Activated CD8-positive, alpha-beta T cell treated with anti-CD3 and anti-CD28 coated beads for 36 hours (primary cell): ENCODE data around the gene KANSL3. TPM values are rescaled to one million over a fixed set of nuclear protein-coding genes. Genes with fewer than 3 reads are reported as not detected.

ENCODE experiments used
- ATAC-seq: fragments of 200-7000 bp; cut with Tn5 transposase; one replicate; pipeline ENCODE4 v1.10.0; 2021; ENCODE audit warnings: mild to moderate bottlenecking, moderate library complexity
- CTCF ChIA-PET: fragments of 350-600 bp; sonication (Branson Sonifier 250); formaldehyde crosslinking; loops from one replicate; lab custom pipeline; 2021; ENCODE audit warnings: antibody characterized with exemption; lab: Charles Lee
- POLR2A ChIA-PET: fragments of 350-600 bp; sonication (Branson Sonifier 250); formaldehyde crosslinking; loops from one replicate; lab custom pipeline; 2021; ENCODE audit warnings: antibody characterized with exemption; lab: Charles Lee
- DNase-seq: peaks from one replicate; pipeline ENCODE4 v3.0.0-alpha.2; 2020
- H3K27ac Mint-ChIP-seq: one replicate; pipeline ENCODE4 v1.8.0; 2021; ENCODE audit warnings: mild to moderate bottlenecking, mixed read lengths
- H3K27me3 Mint-ChIP-seq: one replicate; pipeline ENCODE4 v1.8.0; 2021; ENCODE audit warnings: mixed read lengths
- H3K36me3 Mint-ChIP-seq: one replicate; pipeline ENCODE4 v1.8.0; 2021; ENCODE audit warnings: low read depth, mixed read lengths
- H3K4me1 Mint-ChIP-seq: one replicate; pipeline ENCODE4 v1.8.0; 2021; ENCODE audit warnings: low read depth, mixed read lengths
- H3K4me3 Mint-ChIP-seq: one replicate; pipeline ENCODE4 v1.8.0; 2021; ENCODE audit warnings: mild to moderate bottlenecking, moderate library complexity, mixed read lengths
- H3K9me3 Mint-ChIP-seq: one replicate; pipeline ENCODE4 v1.8.0; 2021; ENCODE audit warnings: mixed read lengths
- intact Hi-C: fragments of 100-400 bp; cut with micrococcal nuclease; formaldehyde crosslinking; loops from one replicate; pipeline ENCODE4 v1.10.0; 2022
- total RNA-seq, 2 experiments: library from RNA; stranded (reverse); gene quantifications; one replicate each; pipeline ENCODE4 v1.2.3, GENCODE V29; 2021
- TF ChIP-seq, protein P1 (sequence below): fragments of 200-600 bp; IDR thresholded peaks from one replicate; pipeline ENCODE4 v1.8.0; 2022; ENCODE audit warnings: antibody characterized with exemption, mild to moderate bottlenecking

Gene KANSL3
- 10 to 100 TPM; 37.8 to 39.8 TPM for total RNA-seq

- ATAC-seq = peak; percentile 95
- peaks cover 33% of the 10 kb centered on the region for H3K36me3 Mint-ChIP-seq
These were observed at the start of gene KANSL3 for GRCh38 chr2:96638144-96639121. TSS of gene KANSL3 (minus strand) at chr2:96638312. CDS start at chr2:96637135, 1,177 bp downstream.

DNA sequence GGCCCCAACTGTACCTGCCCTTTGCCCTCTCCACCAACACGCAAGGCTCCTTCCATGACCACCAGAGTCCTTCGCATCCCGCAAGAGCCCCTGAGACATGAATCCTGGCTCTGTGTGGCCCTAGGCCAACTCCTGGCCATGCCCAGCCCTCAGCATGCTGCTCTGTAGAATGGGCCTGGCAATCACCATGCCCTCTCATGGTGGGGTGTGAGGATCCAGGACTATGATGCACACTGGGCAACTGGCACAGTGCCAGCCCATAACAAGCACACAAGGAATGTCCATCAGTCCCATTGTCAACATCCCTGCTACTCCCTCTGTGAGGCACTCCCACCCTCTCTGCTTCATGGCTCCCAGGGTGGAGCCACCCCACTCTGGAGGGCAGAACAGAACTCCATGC lies 49.2 kb upstream of the KANSL3 start:
- no peaks in the 10 kb centered on the region for H3K36me3 Mint-ChIP-seq
- CTCF ChIA-PET = no interaction called here
- no peak for ATAC-seq

More at GRCh38 chr2:96638144-96639121, at the start of gene KANSL3:
- CTCF ChIA-PET = interaction anchor here (1.0 to 1.8 kb wide), 4 partner anchors 11 to 219 kb away, joined by 3 to 5 read pairs (median 4); partner anchors contain the start of genes ANKRD39, CNNM3 and CNNM4
- Mint-ChIP-seq H3K9me3 (no peaks in the 10 kb centered on the region), H3K4me3 (peak within 1 kb of the TSS; percentile 92), H3K27ac (peak within 1 kb of the TSS; percentile 95), H3K27me3 (peaks cover 3% of the 10 kb centered on the region), H3K4me1 (peaks cover 34% of the 10 kb centered on the region)
- peak; percentile 89 for DNase-seq
- intact Hi-C loops = loop anchor here (10.0 kb wide), 1 partner anchor 126 kb away; the partner anchor contains the start of gene CNNM4
- TF ChIP-seq, protein P1, sequence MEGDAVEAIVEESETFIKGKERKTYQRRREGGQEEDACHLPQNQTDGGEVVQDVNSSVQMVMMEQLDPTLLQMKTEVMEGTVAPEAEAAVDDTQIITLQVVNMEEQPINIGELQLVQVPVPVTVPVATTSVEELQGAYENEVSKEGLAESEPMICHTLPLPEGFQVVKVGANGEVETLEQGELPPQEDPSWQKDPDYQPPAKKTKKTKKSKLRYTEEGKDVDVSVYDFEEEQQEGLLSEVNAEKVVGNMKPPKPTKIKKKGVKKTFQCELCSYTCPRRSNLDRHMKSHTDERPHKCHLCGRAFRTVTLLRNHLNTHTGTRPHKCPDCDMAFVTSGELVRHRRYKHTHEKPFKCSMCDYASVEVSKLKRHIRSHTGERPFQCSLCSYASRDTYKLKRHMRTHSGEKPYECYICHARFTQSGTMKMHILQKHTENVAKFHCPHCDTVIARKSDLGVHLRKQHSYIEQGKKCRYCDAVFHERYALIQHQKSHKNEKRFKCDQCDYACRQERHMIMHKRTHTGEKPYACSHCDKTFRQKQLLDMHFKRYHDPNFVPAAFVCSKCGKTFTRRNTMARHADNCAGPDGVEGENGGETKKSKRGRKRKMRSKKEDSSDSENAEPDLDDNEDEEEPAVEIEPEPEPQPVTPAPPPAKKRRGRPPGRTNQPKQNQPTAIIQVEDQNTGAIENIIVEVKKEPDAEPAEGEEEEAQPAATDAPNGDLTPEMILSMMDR = no peak
- POLR2A ChIA-PET = interaction anchor here (0.6 to 2.4 kb wide), 16 partner anchors 11 to 313 kb away, joined by 3 to 7 read pairs (median 4); partner anchors contain the start of gene ARID5A

DNA sequence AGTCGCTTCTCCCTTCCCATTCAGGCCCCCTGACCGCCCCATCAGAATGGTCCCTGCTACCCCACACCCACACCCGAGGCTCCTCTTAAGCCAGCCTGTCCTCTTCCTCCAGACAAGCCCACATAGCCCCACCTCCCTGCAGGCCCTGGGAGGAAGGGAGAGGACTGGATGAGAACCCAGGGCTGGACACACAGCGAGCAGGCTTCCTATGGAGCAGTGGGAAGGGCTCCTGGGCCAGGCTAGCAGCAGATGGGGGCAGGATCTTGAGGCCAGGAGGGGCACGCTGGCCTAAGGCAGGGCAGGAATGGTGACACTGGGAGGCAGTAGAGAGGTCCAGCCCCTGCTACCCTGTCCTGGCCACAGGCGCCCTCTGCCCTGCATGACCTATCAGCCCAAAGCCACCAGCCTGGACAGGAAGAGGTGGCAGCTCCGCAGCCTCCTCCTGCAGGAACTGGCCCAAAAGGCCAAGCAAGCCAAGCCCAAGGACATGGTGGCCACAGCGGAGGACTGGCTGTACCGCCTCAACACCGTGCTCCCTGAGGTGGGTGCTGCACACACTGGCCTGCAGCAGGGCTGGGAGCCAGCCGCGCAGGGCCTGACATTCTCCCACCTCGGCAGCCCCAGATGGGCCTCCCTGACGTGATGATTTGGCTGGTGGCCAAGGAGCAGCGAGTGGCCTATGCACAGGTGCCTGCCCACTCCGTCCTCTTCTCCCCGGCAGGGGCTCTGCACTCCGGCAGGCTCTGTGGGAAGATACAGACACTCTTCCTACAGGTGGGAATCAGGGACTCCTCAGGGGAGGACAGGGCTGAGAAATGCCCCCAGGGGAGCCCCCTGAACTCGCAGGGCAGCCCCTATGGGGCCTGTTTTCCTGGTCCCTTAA lies 47.7 kb upstream of the KANSL3 start:
- H3K27ac Mint-ChIP-seq = no peak overlapping the region
- TF ChIP-seq, protein P1 = no peak

More for the DNA sequence above, 49.2 kb upstream of the KANSL3 start:
- Mint-ChIP-seq H3K4me3 (no peak overlapping the region), H3K27ac (no peak overlapping the region), H3K9me3 (no peaks in the 10 kb centered on the region), H3K4me1 (no peaks in the 10 kb centered on the region), H3K27me3 (peaks cover 2% of the 10 kb centered on the region)
- no peak for DNase-seq
- intact Hi-C loops = no loop called here
- TF ChIP-seq, protein P1 = no peak
- POLR2A ChIA-PET = no interaction called here

DNA sequence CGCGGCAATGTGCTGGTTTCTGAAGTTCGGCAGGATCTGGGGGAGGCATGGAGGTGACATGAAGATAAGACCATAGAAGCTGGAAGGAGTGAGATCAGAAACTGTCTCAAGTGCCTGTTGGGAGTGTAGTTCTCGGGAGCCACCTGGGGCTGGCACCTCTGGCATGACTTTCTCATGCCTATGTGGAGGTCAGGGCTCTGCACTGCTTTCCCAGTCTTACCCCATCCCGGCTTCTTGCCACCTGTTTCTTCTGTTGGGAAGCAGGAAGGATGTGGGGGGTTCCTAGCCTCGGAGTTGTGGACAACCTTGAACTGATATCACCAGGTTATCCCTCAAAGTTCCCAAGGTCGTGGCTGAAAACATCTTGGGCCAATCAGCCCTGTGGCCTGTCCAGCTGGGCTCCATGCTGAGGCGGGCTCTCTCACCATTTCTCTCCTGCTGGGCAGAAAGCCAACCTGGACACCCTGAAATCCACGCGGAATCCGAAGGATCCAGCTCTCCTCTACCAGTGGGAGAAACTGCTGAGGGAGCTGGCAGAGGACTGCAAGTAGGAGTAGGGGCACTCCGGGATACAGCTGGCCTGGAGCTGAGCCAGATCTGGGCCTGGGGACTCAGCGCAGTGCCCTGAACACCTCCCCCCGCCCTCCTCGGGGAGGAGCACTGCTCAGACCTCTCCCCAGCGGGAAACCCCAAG lies 46.9 kb upstream of the KANSL3 start:
- no peaks in the 10 kb centered on the region for H3K36me3 Mint-ChIP-seq
- no peak overlapping the region for H3K27ac Mint-ChIP-seq
- TF ChIP-seq, protein P1 = no peak

More for the DNA sequence above, 47.7 kb upstream of the KANSL3 start:
- peaks cover 3% of the 10 kb centered on the region for H3K27me3 Mint-ChIP-seq
- H3K4me1 Mint-ChIP-seq = no peaks in the 10 kb centered on the region
- H3K9me3 Mint-ChIP-seq = no peaks in the 10 kb centered on the region
- H3K36me3 Mint-ChIP-seq = no peaks in the 10 kb centered on the region
- CTCF ChIA-PET = no interaction called here
- POLR2A ChIA-PET = no interaction called here
- ATAC-seq (no peak), DNase-seq (no peak)
- no peak overlapping the region for H3K4me3 Mint-ChIP-seq
- intact Hi-C loops = no loop called here

More for the DNA sequence above, 46.9 kb upstream of the KANSL3 start:
- Mint-ChIP-seq H3K27me3 (peaks cover 3% of the 10 kb centered on the region), H3K9me3 (no peaks in the 10 kb centered on the region), H3K4me1 (no peaks in the 10 kb centered on the region), H3K4me3 (no peak overlapping the region)
- CTCF ChIA-PET = no interaction called here
- intact Hi-C loops = no loop called here
- POLR2A ChIA-PET = no interaction called here
- ATAC-seq = no peak
- DNase-seq = no peak
